ENCODE measurements around the gene TGFBR3L. TPM values are rescaled to one million over a fixed set of nuclear protein-coding genes. Genes with fewer than 3 reads are reported as not detected.
A peak's percentile ranks its signal among the peaks of the same experiment; 100 is the strongest.

The TGFBR3L gene
- total RNA-seq (2014; rRNA removed): 1.9 and 3.5 TPM in 2 replicates
- polyA plus RNA-seq (2012): 1.7 TPM

DNA sequence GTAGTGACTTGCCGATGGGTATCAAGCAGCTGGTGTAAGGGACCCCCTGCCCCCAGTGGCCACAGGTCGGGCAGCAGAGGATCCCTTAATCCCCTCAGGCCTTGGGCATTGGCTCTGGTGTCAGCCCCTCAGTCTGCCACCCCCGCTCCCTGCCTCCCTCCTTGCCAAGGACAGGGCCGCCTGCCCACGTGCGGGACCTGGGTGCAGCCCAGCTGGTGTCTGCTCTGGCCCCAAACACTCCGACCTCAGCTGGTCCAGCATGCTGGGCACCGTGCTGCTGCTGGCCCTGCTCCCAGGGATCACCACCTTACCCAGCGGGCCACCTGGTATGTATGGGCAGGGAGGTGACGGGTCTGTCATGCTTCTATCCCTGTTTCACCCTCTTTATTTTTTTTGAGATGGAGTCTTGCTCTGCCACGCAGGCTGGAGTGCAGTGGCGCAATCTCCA, at the start of gene TGFBR3L:
Gene TGFBR3L, plus strand, starts transcription at position 233 of the 448 bp plus-strand sequence.
- no peak for DNase-seq (ENCODE audit: low read depth)

- DNase-seq (ENCODE audit: low read depth): no peak
Measured at GRCh38 chr19:7865262-7865911, 49.2 kb upstream of the TGFBR3L start.

- no peak for DNase-seq (ENCODE audit: low read depth)
Measured at GRCh38 chr19:7866399-7867091, 48.1 kb upstream of the TGFBR3L start.

GRCh38 chr19:7867092-7867844, 47.4 kb upstream of the TGFBR3L start:
- DNase-seq (ENCODE audit: low read depth): no peak

- DNase-seq (ENCODE audit: low read depth): no peak
Measured at GRCh38 chr19:7868326-7868670, 46.3 kb upstream of the TGFBR3L start.

- DNase-seq (ENCODE audit: low read depth): peak; percentile 35
Measured at GRCh38 chr19:7868671-7869452, 45.8 kb upstream of the TGFBR3L start.

DNA sequence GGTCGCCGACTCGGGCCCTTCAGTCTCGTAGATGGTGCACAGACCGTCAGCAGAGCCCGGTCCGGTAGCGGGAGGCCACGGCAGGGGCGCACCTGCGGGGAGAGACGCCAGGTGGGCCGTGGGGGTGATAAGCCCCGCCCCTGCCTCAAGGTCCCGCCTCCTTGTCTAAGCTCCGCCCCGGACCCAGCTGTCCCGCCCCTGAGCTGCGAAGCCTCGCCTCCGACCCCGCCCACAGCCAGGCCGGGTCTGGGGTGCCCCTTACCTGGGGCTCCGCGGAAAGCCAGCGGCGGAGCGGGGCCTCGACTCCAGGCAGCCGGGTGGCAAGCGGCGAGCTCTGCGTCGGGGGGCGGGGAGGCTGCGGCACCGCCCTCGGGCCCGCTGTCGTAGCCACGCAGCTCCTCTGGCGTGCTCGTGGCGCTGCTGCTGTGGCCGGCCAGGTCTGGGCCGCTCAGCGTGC, 45.1 kb upstream of the TGFBR3L start:
- no peak for DNase-seq (ENCODE audit: low read depth)

GRCh38 chr19:7869910-7870511, 44.6 kb upstream of the TGFBR3L start:
- no peak for DNase-seq (ENCODE audit: low read depth)

- DNase-seq (ENCODE audit: low read depth): peak; percentile 35
Measured at GRCh38 chr19:7870571-7871436, 43.8 kb upstream of the TGFBR3L start.

GRCh38 chr19:7871437-7872305, 43.0 kb upstream of the TGFBR3L start:
- peak; percentile 82 for DNase-seq (ENCODE audit: low read depth)

- no peak for DNase-seq (ENCODE audit: low read depth)
Measured at GRCh38 chr19:7872306-7873204, 42.1 kb upstream of the TGFBR3L start.

- no peak for DNase-seq (ENCODE audit: low read depth)
Measured at GRCh38 chr19:7873304-7874075, 41.1 kb upstream of the TGFBR3L start.

- DNase-seq (ENCODE audit: low read depth): no peak
Measured at GRCh38 chr19:7874076-7874896, 40.3 kb upstream of the TGFBR3L start, which contains the start of gene PRR36. TSS of gene PRR36 (minus strand) at chr19:7874390. CDS start at chr19:7873689, 701 bp downstream.

DNA sequence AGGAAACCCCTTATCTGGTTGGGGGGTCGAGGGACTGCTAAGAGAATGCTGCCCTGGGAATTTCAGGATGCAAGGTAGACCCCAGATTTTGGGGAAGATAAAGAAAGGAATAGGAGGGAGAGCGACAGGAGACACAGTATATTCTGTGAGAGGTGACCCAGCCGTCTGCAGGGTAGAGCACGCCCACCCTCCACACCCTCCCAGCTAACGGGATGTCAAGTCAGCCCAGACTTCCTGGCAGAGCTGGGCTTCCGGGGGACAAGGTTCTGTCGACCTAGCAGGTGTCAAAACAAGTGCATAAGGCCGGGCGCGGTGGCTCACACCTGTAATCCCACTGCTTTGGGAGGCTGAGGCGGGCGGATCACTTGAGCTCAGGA, 39.7 kb upstream of the TGFBR3L start:
- DNase-seq (ENCODE audit: low read depth): no peak

DNA sequence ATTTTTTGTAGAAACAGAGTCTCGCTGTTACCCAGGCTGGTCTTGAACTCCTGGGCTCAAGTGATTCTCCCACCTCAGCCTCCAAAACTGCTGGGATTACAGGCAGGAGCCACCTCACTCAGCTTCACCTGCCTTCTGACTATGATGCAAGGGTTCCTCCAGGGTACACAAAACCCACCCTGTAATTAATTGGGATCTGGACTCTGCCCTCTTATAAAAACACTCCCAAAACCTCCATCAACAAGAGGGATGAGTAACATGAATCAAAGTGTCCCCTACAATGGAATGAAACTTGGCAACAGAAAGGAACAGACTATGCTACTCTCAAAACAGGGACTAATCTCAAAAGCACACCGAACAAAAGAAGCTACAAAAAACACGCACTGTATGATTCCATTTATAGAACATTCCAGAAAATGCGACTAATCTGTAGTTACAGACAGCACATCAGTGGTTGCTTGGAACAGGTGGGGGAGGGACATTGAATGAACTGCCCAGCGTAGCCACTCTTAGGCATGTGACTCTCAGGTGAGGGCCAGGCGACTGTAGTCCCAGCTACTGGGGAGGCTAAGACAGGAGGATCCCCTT, 37.3 kb upstream of the TGFBR3L start:
- no peak for DNase-seq (ENCODE audit: low read depth)
